HG03175 (cell line): Measurements from ENCODE around the gene VRK1.

Experiments used
- ATAC-seq: cut with Tn5 transposase; IDR thresholded peaks from one replicate; pipeline ENCODE4 v1.9.1; 2021; ENCODE audit warnings: mild to moderate bottlenecking, moderate library complexity; ENCODE audit not compliant: unreplicated experiment

VRK1 gene

GRCh38 chr14:96790186-96790585 lies 7.0 kb upstream of the VRK1 start:
- ATAC-seq = no peak

GRCh38 chr14:96790706-96791105 lies 6.5 kb upstream of the VRK1 start:
- no peak for ATAC-seq

- no peak for ATAC-seq
Observed at GRCh38 chr14:96792003-96792402, 5.2 kb upstream of the VRK1 start.

GRCh38 chr14:96792591-96792990 lies 4.6 kb upstream of the VRK1 start:
- no peak for ATAC-seq

GRCh38 chr14:96793547-96793946 lies 3.6 kb upstream of the VRK1 start:
- ATAC-seq = no peak

GRCh38 chr14:96795109-96795828 lies 1.9 kb upstream of the VRK1 start:
- no peak for ATAC-seq

- peak; percentile 41 for ATAC-seq
Observed at GRCh38 chr14:96797582-96798349, 584 bp downstream of the VRK1 start.

- no peak for ATAC-seq
Observed at GRCh38 chr14:96798956-96799355, 1.8 kb downstream of the VRK1 start.

- ATAC-seq = no peak
Observed at GRCh38 chr14:96799489-96800054, 2.4 kb downstream of the VRK1 start.

- no peak for ATAC-seq
Observed at GRCh38 chr14:96801931-96802330, 4.7 kb downstream of the VRK1 start.

- ATAC-seq = no peak
Observed at GRCh38 chr14:96802963-96803362, 5.8 kb downstream of the VRK1 start.

- ATAC-seq = no peak
Observed at GRCh38 chr14:96803958-96804357, 6.8 kb downstream of the VRK1 start.

GRCh38 chr14:96804895-96805294 lies 7.7 kb downstream of the VRK1 start:
- no peak for ATAC-seq

GRCh38 chr14:96805956-96806355 lies 8.8 kb downstream of the VRK1 start:
- ATAC-seq = no peak

GRCh38 chr14:96806836-96807235 lies 9.7 kb downstream of the VRK1 start:
- no peak for ATAC-seq

- no peak for ATAC-seq
Observed at GRCh38 chr14:96808619-96809406, 11.6 kb downstream of the VRK1 start.

- ATAC-seq = no peak
Observed at GRCh38 chr14:96811265-96811664, 14.1 kb downstream of the VRK1 start.

- peak; percentile 87 for ATAC-seq
Observed at GRCh38 chr14:96811985-96812667, 14.9 kb downstream of the VRK1 start.

- ATAC-seq = no peak
Observed at GRCh38 chr14:96816281-96816680, 19.1 kb downstream of the VRK1 start.

GRCh38 chr14:96817750-96818666 lies 20.8 kb downstream of the VRK1 start:
- ATAC-seq = no peak
